Hypothalamus (tissue), 51 donors: ENCODE measurements around the gene OGFOD2.
"Not testable (repeated sequence)": the region's sequence is repeated elsewhere in the genome, so short reads cannot be mapped to it uniquely, and the experiment has no call there.

Source experiments
- DNase-seq, 51 donors: peaks; one replicate each; lab custom pipeline; 2025; lab: John Stamatoyannopoulos, UW

OGFOD2 gene

GRCh38 chr12:122997343-122998250 lies 22.6 kb downstream of the OGFOD2 start:
- no peak for DNase-seq

DNA sequence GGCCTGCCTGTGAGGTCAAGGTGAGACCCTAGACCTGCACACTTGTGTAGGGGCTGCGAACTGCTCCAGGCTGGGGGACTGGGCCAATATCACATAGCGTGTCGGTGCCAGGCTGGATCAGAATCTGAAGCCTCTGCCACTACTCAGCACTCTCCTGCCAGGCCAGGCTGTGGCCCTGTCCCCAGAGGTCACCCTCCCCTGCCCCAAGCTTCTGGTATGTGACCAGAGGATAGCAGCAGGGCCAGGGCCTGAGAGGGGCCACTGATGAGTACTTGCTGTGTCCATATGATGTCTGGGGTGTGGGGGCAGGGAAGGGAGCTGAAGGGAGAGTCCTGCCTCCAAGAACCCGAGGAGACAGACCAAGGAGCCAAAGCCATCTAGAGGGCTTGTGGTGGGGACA lies 23.3 kb downstream of the OGFOD2 start:
- no peak for DNase-seq

- DNase-seq: peak in 24 of 51 donors; percentile 10 to 58 (median 32)
These were observed 24.3 kb downstream of the OGFOD2 start for GRCh38 chr12:122999196-122999946.

GRCh38 chr12:122999986-123000420 lies 25.0 kb downstream of the OGFOD2 start:
- no peak for DNase-seq

- no peak for DNase-seq
These were observed 25.5 kb downstream of the OGFOD2 start for GRCh38 chr12:123000578-123000977.

DNA sequence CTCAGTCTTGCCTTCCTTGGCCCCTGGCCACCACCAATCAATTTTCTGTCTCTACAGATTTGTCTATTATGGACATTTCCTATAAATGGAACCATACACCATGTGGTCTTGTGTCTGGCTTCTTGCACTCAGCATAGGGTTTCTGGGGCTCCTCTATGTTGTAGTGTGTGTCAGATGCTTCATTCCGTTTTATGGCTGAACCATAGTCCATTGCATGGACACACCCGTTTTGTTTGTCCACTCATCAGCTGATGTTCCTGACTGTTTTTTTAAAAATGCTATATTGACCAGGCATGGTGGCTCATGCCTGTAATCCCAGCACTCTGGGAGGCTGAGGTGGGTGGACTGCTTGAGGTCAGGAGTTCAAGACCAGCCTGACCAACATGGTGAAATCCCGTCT lies 26.4 kb downstream of the OGFOD2 start:
- no peak for DNase-seq

DNA sequence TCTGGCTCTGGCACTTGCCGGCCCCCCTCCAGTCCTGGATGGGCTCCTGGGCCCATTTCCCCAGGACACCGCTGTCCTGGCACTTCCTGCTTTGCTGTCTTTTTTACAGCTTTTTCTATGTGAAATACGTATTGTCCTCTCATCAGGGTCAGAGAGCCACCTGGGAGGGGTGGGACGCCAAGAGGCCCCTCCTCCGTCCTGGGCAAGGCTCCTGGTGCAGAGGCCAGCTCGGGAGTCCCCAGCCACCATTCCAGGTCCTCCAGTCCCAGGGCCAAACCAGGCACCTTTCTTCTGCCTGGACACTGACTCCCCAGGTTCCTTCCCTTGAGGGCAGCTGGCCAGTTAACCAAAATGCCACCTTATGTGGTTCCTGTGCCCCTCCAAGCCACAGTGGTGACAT lies 28.2 kb downstream of the OGFOD2 start:
- no peak for DNase-seq

DNA sequence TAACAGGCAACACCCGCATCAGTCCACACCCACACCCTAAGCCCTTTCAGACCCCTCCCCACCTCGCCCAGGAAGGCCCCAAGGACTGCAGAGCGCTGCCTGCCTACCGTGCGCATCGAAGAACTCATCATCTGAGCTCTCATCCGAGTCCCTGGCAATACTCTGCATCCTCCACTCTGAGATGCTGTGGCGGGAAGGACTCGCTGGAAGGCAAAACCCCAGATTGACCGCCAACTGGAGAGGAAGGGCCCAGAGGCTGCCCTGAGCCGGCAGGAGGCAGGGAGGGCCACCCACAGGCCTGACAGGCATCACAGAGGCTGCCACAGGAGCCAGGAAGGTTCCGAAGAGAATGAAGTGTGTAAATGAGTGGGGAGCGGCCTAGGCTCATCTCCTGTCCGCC lies 29.2 kb downstream of the OGFOD2 start:
- DNase-seq: no peak

DNA sequence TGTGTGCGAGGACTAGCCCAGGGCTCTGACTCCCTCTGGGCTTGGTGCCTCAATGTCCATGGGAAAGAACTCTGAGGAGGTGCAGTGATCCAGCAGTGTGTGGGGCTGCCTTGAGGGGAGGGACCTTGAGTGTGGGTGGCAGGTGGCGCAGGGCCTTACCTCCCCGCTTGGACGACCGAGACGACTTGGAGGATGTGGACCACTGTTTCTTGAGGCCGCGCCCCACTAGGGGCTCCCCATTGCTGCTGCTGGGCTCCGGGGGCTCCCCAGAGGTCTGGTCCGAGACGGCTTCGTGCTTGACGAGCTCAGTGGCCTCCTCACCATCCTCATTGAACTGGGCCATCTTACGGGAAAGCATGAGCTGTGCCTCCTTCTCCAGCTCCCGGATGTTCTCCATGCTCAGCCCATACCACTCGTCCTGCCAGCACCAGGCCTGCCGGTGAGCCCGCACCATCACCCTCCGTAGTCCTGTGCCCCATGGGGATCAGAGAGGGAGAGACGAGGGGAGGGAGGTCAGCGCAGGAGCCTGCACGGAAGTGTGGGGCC lies 30.1 kb downstream of the OGFOD2 start:
- DNase-seq: no peak

- peak in 1 of 51 donors; percentile 16 for DNase-seq
These were observed 31.9 kb downstream of the OGFOD2 start for GRCh38 chr12:123006977-123007376.

DNA sequence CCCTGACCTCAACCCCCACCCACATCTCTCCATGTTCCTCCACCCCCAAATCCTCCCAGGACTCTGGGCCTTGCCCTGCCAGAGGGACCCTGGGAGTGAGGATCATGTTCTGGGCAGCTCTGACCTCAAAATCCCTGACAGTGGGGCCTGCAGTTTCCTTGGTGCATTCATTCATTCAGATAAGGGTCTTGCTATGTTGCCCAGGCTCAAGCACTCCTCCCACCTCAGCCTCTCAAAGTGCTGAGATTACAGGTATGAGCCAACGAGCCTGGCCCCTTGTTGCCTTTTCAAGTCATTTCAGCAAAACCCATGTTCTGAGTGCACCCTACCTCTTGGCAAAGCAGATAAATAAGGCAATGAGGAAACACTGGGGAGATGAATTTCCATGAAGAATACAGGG lies 35.1 kb downstream of the OGFOD2 start:
- no peak for DNase-seq

DNA sequence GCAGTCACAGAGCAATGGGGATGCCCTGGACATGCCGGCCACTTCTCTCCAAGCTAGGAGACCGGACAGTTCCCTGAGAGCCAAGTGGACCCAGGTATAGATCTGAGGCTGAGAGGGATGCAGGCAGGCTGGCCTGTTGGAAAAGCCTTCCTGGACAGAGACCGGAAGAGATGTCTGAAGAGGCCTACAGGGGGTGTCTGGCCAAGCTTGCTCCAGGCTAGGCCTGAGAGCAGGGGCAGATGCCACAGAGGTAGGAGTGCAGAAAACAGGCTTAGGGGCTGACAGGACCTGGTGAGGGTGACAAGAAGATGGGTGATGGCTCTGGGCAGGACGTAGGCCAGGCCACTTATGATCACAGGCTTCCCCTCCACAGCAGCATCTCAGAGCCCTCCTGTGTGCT lies 35.6 kb downstream of the OGFOD2 start:
- DNase-seq: no peak

DNA sequence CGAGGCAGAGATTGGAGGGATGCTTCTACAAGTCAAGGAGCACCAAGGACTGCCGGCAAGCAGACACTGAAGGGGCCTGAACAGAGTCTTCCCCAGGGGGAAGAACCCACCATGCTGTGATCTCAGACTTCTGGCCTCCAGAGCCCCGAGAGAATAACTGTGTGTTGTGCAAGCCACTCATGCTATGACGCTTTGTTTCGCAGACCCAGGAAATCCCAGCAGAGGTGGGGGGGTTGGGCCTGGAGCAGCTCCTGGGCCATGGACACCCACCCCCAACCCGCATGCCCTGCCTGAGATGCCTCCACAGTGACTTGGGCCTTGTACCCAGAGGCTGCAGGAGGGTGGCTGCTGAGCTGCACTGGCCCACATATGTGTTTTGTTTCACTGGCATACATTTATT lies 36.7 kb downstream of the OGFOD2 start:
- no peak for DNase-seq

GRCh38 chr12:123013185-123014095 lies 38.4 kb downstream of the OGFOD2 start:
- no peak for DNase-seq

DNA sequence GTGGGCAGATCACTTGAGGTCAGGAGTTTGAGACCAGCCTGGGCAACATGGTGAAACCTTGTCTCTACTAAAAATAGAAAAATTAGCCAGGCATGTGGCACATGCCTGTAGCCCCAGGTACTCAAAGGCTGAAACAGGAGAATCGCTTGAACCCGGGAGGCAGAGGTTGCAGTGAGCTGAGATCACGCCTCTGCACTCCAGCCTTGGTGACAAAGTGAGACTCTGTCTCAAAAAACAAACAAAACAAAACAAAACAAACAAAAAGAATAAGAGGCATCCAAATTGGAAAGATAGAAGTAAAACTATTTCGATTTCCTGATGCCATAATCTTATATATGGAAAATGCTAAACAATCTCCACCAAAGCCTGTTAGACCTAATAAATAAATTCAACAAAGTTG lies 39.4 kb downstream of the OGFOD2 start:
- not testable (repeated sequence) for DNase-seq

DNA sequence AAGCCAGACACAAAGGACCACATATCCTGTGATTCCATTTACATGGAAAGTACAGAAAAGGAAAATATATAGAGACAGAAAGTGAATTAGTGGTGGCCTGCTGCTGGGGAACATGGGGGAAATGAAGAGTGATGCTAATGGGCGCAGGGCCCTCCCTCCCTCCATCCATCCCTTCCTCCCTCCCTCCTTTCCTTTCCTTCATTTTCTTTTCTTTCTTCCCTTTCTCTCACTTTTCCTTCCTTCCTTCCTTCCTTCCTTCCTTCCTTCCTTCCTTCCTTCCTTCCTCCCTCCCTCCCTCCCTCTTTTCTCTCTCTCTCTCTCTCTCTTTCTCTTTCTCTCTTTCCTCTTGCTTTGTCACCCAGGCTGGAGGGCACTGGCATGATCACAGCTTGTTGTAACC lies 42.7 kb downstream of the OGFOD2 start:
- DNase-seq: no peak

- DNase-seq: no peak
These were observed 44.7 kb downstream of the OGFOD2 start for GRCh38 chr12:123019841-123020138.

DNA sequence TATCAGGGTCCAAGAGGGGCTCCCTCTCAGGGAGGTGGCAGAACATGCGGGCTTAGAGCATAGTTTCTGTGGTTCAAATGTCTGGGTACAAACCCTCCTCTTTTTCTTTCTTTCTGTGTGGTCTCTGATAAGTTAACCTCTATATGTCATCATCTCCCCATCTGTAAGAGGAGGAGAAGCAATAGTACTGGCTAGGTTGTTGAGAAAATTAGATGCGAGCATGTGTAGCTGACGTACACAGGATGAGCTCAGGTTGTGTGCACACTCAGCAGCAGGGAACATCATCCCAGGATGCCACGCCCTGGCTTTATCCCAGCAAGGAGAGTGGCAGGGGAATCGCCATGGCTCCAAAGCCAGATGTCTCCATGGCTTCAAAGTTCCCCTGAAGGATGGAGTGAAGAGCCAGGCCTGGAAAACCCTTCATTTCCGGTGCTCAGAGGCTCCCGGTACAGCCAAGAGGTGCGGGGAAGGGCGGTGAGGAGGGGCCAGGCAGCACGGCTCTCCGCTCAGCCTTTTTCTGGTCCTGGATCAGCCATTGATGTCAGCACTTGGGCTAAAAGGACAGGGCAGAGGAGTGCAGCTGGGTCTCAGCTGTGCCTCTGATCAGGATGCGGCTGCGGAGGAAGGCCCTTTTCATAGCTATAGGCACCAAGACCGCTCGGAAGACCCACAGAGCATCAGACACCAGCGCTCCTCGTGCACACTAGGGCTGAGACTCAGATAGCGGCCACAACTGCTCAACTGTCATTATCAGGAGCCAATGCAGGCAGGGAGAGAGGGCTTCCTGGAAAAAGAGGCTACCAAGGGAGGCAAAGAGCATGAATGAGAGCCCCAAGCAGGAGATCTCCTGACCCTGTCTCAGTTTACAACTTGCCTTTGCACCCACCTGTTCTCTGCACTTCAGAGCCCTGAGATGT lies 46.9 kb downstream of the OGFOD2 start:
- DNase-seq: no peak

- no peak for DNase-seq
These were observed 47.8 kb downstream of the OGFOD2 start for GRCh38 chr12:123022846-123023245.
